ENCODE data around the gene LRRC3B.

LRRC3B gene

GRCh38 chr3:26631390-26631738 is 8.8 kb downstream of the LRRC3B start:
- no peak for DNase-seq

- DNase-seq, result no peak
Observed at GRCh38 chr3:26634601-26635000, 12.0 kb downstream of the LRRC3B start.

GRCh38 chr3:26636096-26636727 is 13.6 kb downstream of the LRRC3B start:
- no peak for DNase-seq

GRCh38 chr3:26637698-26638097 is 15.1 kb downstream of the LRRC3B start:
- no peak for DNase-seq

DNA sequence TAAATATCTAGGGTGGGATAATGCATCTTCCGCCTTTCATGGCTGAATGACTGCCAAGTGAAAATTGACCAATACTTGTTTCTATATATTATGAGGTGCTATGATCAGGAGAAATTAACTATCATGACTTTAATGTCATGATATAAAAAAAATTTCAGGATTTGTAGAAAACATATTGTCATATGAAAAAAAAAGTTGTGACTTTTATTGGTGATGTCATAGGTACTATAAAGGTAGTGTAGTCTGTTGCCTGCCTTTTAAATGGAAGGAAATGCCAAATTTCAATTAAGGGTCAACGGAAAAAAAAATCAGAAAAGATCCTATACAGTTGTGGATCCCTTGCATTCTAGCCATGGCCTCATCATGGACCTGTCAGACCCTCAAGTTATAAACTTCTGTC is 15.5 kb downstream of the LRRC3B start:
- DNase-seq, result no peak

DNA sequence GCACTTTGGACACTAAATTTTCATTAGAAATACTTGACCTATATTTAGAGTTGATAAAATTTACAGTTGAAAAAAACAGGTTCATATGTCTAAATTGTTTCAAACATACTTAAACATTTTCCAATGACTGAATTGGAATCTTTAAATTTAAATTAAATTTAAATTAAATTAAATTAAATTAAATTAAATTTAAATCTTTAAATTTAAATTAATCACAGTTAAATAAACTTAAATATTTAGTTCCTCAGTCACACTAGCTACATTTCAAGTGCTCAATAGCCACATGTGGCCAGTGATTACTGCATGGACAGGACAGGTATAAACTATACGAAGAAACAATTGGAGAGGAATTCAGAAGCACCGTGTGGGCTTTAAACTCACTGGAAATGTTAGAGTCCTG is 16.8 kb downstream of the LRRC3B start:
- DNase-seq, result no peak

DNA sequence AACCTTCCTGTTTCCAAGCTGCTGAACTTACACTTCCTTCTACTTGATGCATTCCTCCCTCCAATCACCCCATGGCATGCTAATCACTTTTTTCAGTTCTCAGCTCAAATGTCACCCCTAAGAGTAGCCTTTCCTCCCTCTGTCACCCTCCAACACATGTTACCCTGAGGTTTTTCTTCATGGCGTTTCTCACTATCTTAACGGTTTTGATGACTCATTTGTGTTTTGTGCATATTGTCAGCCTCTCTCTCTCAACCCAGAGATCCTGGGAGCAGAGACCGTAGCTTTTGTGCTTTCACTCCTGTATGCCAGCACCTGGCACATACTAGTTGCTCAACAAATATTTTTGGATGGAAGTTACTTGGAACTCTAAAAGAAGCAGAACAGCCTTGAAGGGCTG is 24.5 kb downstream of the LRRC3B start:
- DNase-seq, result no peak

DNA sequence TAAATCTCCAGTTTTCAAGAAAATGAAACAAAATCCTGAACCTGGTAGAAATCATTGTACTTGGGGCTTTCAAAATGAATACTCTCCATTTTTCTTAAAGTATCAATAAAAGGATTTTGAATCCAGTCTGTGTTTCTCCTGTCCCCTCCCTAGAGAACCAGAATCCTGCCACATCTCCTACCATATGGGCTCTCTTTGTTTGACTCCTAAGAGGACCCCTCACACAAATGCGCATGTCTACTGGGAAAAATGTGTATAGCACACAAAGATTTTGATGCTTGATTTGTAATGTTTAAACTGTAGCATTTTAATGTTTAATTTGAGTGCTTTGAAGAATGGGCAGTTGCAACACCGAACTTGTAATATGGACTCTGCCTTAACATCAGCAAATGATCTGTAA is 25.9 kb downstream of the LRRC3B start:
- DNase-seq, result no peak

- no peak for DNase-seq
Observed at GRCh38 chr3:26652164-26652563, 29.6 kb downstream of the LRRC3B start.

DNA sequence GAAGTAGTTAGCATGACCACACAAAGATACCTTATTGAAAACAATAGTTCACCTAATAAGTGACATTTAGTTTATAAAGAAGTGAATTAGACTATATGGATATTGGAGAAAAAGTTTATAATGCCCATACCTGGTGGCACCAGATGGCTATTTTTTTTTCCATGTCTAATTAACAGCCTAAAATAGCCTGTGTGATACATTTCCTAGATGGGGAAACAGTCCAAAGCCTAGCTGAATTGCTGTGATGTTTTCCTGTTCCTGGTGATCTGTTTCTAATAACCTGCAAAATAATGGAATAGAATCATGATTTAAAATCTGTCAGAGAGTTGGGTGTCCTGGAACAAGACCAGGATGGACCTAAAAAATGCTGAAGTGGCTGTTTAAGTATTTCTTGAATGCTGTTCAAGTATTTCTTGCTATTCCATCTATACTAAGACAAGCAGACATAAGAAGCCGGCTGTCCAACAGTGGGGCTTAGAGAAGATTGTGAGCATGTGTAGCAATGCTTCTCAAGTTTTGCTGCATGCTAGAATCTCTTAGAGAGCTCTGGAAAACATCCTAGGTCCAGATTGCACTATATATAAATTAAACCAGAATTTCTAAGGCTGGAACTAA is 31.3 kb downstream of the LRRC3B start:
- DNase-seq, result no peak

- DNase-seq, result no peak
Observed at GRCh38 chr3:26655231-26655630, 32.7 kb downstream of the LRRC3B start.

DNA sequence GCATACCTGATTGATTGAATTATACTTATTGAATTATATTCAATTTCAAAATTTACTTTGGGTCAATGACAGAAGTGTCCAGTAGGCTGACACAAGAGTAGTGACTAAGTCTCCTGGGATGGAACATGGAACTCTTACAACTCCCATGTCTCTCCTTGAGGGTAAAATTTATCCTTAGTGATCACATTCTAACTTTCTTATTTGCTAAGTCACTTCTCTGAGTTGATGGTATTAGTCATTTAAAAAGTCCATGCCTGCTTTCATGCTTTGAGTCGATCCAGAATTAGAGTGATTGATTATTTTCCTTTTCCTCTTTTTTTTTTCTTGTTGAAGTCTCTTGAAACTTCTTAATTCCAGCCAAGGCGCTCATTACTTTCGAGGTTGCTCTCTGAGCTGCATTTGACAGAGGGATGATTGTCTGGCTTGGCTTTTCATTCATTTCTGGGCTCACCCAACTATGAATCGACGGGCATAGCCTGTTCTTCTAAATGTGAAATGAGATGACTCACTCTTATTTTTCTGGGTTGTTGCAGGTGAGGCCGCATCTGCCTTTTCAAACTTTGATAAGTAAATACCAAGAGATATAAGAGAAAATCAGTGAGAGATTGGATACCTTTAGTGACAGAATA is 34.9 kb downstream of the LRRC3B start:
- DNase-seq, result no peak

DNA sequence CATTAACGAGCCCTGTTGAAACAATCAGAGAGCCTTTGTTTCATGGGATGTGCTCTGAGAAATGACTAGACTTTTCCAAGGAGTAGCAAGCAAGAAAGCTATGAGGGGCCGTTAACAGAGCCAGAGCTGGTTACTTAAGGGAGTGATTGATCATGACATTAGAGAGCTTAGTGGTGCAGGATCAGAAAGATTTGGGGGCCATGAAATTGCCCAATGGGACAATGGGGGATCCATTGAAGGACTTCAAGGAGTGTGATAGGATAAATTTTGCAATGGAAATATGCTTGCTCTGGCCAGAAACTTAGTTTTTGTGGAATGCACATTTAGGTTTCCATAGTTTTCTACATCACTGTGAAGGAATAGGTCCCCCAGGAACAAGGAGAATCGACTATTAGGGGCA is 45.6 kb downstream of the LRRC3B start:
- DNase-seq, result no peak

GRCh38 chr3:26668696-26669095 is 46.1 kb downstream of the LRRC3B start:
- no peak for DNase-seq

DNA sequence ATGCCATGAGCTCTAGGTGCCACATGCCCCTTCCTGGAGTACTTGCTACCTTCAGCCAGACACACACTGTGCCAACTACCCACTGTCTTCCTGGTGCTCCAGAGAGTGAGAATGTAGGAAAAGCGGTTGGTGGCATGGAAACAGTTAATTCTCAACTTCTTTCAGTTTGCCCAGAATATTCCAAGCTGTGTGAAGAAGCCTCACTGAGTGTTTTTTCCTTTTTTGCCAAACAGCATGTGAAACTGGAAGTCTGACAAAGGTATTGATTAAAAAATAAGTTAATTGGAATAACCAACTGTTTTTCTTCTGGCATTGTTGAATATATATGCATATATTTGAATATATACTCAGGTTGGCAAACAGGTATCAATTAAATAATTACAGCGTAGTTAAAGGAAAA is 52.8 kb downstream of the LRRC3B start:
- DNase-seq, result no peak

DNA sequence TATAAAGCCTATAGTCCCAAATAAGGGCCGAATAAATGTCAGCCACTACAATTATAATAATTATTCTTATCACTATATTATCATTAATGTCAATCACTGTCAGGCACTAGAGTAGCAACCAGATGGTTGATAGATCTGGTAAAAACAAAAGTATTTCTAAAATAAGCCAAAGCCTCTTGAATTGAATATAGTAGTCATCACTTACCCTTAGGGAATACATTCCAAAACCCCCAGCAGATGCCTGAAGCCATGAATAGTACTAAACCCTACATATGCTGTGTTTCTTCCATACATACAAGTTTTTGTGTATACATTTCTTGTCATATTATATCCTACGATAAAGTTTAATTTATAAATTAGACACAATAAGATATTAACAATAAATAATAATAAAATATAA is 59.1 kb downstream of the LRRC3B start:
- no peak for DNase-seq

DNA sequence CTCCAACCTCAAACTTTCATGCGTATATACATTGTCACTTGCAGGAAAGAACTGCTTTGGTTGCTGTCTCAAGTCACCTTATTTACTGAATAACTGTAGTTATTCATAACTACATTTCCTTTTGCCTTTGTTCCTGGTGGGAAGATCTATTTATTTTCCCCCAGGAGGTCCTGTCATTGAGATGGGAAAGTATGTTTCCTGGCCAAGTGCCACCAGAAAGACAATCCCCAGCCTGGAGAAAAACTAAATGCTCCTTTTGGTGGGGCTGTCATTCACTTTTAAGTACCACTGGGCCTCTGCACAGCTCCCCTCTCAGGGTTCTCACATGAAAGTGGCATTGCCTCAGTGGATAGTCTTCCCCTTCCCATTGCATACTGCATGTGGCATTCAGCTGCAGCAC is 59.8 kb downstream of the LRRC3B start:
- DNase-seq, result peak; percentile 1

GRCh38 chr3:26683902-26684301 is 61.3 kb downstream of the LRRC3B start:
- no peak for DNase-seq

- no peak for DNase-seq
Observed at GRCh38 chr3:26687466-26687865, 64.9 kb downstream of the LRRC3B start.

- no peak for DNase-seq
Observed at GRCh38 chr3:26699553-26699952, 77.0 kb downstream of the LRRC3B start.

DNA sequence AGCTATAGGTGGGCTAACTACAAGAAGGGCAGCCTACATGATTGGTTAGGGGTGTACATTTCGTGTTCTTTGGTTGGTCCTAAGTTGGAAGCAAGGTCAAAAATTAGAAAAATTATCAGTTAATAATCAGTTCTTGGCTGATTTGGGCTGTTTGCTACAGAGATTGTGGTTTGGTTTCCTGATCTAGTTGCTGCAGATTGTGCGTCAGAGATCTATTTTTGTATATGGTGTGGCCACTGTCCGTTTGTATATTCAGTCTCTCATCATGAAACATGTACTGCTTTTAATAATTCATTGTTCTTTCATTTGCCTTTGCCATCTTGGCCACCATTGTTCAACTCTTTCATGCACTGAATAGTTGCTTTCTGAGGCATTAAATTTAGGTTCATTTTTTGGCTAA is 80.9 kb downstream of the LRRC3B start:
- no peak for DNase-seq

DNA sequence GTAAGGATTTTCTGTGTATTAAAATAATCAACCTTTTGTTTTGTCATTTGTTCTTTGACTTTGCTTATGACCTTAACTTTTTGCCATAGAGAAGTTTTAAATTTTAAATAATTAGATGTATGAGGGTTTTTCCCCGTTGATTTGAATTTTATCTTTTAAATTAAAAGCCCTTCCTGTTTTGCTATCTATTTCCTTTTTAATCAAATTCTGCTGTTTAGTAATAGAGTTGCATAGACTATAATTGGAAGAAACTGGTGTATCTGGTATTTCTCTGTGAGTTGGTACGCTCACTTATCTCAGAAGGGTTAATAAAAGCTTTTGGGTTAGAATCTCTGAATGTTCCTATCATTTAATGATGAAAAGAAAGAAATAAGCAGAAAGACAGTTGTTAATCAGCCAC is 82.2 kb downstream of the LRRC3B start:
- no peak for DNase-seq

GRCh38 chr3:26708501-26708900 is 85.9 kb downstream of the LRRC3B start:
- no peak for DNase-seq

- no peak for DNase-seq
Observed at GRCh38 chr3:26712211-26713026, 89.8 kb downstream of the LRRC3B start.

Measured in NCI-H2081 treated with DMSO at 0.1 percent for 48 hours (cell line).